Measurements from ENCODE around the gene MKNK2.

MKNK2 gene

GRCh38 chr19:2057484-2058469 is 6.7 kb upstream of the MKNK2 start:
- intact Hi-C loops (cut with micrococcal nuclease), result no loop called here
- no peak overlapping the region for H3K4me3 Mint-ChIP-seq
- H3K4me1 Mint-ChIP-seq (ENCODE audit: low read depth), result peaks cover 63% of the 10 kb centered on the region
- peaks cover 6% of the 10 kb centered on the region for H3K36me3 Mint-ChIP-seq (ENCODE audit: low read depth)
- H3K27ac Mint-ChIP-seq, result peak overlapping the region; percentile 65
- no peaks in the 10 kb centered on the region for H3K9me3 Mint-ChIP-seq
- H3K27me3 Mint-ChIP-seq, result no peaks in the 10 kb centered on the region

- peaks cover 59% of the 10 kb centered on the region for H3K4me1 Mint-ChIP-seq (ENCODE audit: low read depth)
- no peaks in the 10 kb centered on the region for H3K27me3 Mint-ChIP-seq
- intact Hi-C loops (cut with micrococcal nuclease), result no loop called here
- H3K4me3 Mint-ChIP-seq, result no peak overlapping the region
- H3K9me3 Mint-ChIP-seq, result no peaks in the 10 kb centered on the region
- H3K36me3 Mint-ChIP-seq (ENCODE audit: low read depth), result peaks cover 6% of the 10 kb centered on the region
- no peak overlapping the region for H3K27ac Mint-ChIP-seq
Measured at GRCh38 chr19:2056837-2057192, 5.8 kb upstream of the MKNK2 start.

- H3K36me3 Mint-ChIP-seq (ENCODE audit: low read depth), result peaks cover 6% of the 10 kb centered on the region
- peak overlapping the region; percentile 60 for H3K27ac Mint-ChIP-seq
- H3K4me3 Mint-ChIP-seq, result peak overlapping the region; percentile 20
- H3K27me3 Mint-ChIP-seq, result no peaks in the 10 kb centered on the region
- H3K9me3 Mint-ChIP-seq, result no peaks in the 10 kb centered on the region
- intact Hi-C loops (cut with micrococcal nuclease), result no loop called here
- peaks cover 63% of the 10 kb centered on the region for H3K4me1 Mint-ChIP-seq (ENCODE audit: low read depth)
Measured at GRCh38 chr19:2055931-2056836, 5.1 kb upstream of the MKNK2 start.

- intact Hi-C loops (cut with micrococcal nuclease), result loop anchor here (5.0 kb wide), 1 partner anchor 37 kb away; the partner anchor contains the start of gene BTBD2
- peak overlapping the region; percentile 2 for H3K27ac Mint-ChIP-seq
- H3K36me3 Mint-ChIP-seq (ENCODE audit: low read depth), result peaks cover 6% of the 10 kb centered on the region
- no peaks in the 10 kb centered on the region for H3K27me3 Mint-ChIP-seq
- no peaks in the 10 kb centered on the region for H3K9me3 Mint-ChIP-seq
- H3K4me3 Mint-ChIP-seq, result no peak overlapping the region
- H3K4me1 Mint-ChIP-seq (ENCODE audit: low read depth), result peaks cover 54% of the 10 kb centered on the region
Measured at GRCh38 chr19:2054763-2055162, 3.7 kb upstream of the MKNK2 start.

GRCh38 chr19:2053601-2054389 is 2.8 kb upstream of the MKNK2 start:
- intact Hi-C loops (cut with micrococcal nuclease), result loop anchor here (5.0 kb wide), 1 partner anchor 36 kb away; the partner anchor contains the start of gene BTBD2
- no peaks in the 10 kb centered on the region for H3K27me3 Mint-ChIP-seq
- H3K9me3 Mint-ChIP-seq, result no peaks in the 10 kb centered on the region
- peaks cover 15% of the 10 kb centered on the region for H3K36me3 Mint-ChIP-seq (ENCODE audit: low read depth)
- peaks cover 58% of the 10 kb centered on the region for H3K4me1 Mint-ChIP-seq (ENCODE audit: low read depth)
- no peak overlapping the region for H3K27ac Mint-ChIP-seq
- no peak overlapping the region for H3K4me3 Mint-ChIP-seq

GRCh38 chr19:2051773-2052704 is 995 bp upstream of the MKNK2 start:
- Mint-ChIP-seq H3K4me1 (ENCODE audit: low read depth) (peaks cover 61% of the 10 kb centered on the region), H3K9me3 (no peaks in the 10 kb centered on the region), H3K36me3 (ENCODE audit: low read depth) (peaks cover 33% of the 10 kb centered on the region), H3K27ac (peak overlapping the region; percentile 90), H3K27me3 (no peaks in the 10 kb centered on the region), H3K4me3 (peak overlapping the region; percentile 75)
- intact Hi-C loops (cut with micrococcal nuclease), result loop anchor here (1.0 to 5.0 kb wide), 2 partner anchors 9 to 35 kb away; partner anchors contain the start of gene BTBD2

- Mint-ChIP-seq H3K27ac (peak overlapping the region; percentile 79), H3K27me3 (no peaks in the 10 kb centered on the region), H3K4me1 (ENCODE audit: low read depth) (peaks cover 59% of the 10 kb centered on the region), H3K36me3 (ENCODE audit: low read depth) (peaks cover 49% of the 10 kb centered on the region), H3K4me3 (peak overlapping the region; percentile 81), H3K9me3 (no peaks in the 10 kb centered on the region)
- intact Hi-C loops (cut with micrococcal nuclease), result loop anchor here (5.0 kb wide), 1 partner anchor 33 kb away; the partner anchor contains the start of gene BTBD2
Measured at GRCh38 chr19:2050349-2050990, 574 bp downstream of the MKNK2 start.

- H3K27me3 Mint-ChIP-seq, result no peaks in the 10 kb centered on the region
- H3K4me3 Mint-ChIP-seq, result peak overlapping the region; percentile 81
- peaks cover 55% of the 10 kb centered on the region for H3K36me3 Mint-ChIP-seq (ENCODE audit: low read depth)
- H3K4me1 Mint-ChIP-seq (ENCODE audit: low read depth), result peaks cover 58% of the 10 kb centered on the region
- intact Hi-C loops (cut with micrococcal nuclease), result loop anchor here (5.0 kb wide), 1 partner anchor 33 kb away; the partner anchor contains the start of gene BTBD2
- H3K27ac Mint-ChIP-seq, result peak overlapping the region; percentile 79
- H3K9me3 Mint-ChIP-seq, result no peaks in the 10 kb centered on the region
Measured at GRCh38 chr19:2049741-2050348, 1.2 kb downstream of the MKNK2 start.

GRCh38 chr19:2048959-2049740 is 1.9 kb downstream of the MKNK2 start:
- H3K27ac Mint-ChIP-seq, result peak overlapping the region; percentile 79
- peaks cover 62% of the 10 kb centered on the region for H3K36me3 Mint-ChIP-seq (ENCODE audit: low read depth)
- intact Hi-C loops (cut with micrococcal nuclease), result no loop called here
- peaks cover 60% of the 10 kb centered on the region for H3K4me1 Mint-ChIP-seq (ENCODE audit: low read depth)
- no peaks in the 10 kb centered on the region for H3K9me3 Mint-ChIP-seq
- peak overlapping the region; percentile 81 for H3K4me3 Mint-ChIP-seq
- no peaks in the 10 kb centered on the region for H3K27me3 Mint-ChIP-seq

- no peaks in the 10 kb centered on the region for H3K27me3 Mint-ChIP-seq
- H3K36me3 Mint-ChIP-seq (ENCODE audit: low read depth), result peaks cover 70% of the 10 kb centered on the region
- intact Hi-C loops (cut with micrococcal nuclease), result no loop called here
- peak overlapping the region; percentile 37 for H3K27ac Mint-ChIP-seq
- peak overlapping the region; percentile 81 for H3K4me3 Mint-ChIP-seq
- peaks cover 67% of the 10 kb centered on the region for H3K4me1 Mint-ChIP-seq (ENCODE audit: low read depth)
- no peaks in the 10 kb centered on the region for H3K9me3 Mint-ChIP-seq
Measured at GRCh38 chr19:2048104-2048958, 2.7 kb downstream of the MKNK2 start.
